ENCODE data around the gene FAS. TPM values are rescaled to one million over a fixed set of nuclear protein-coding genes. Genes with fewer than 3 reads are reported as not detected.

FAS gene
- total and polyA plus RNA-seq, 2 donors (not counting 1 experiment from before 2014, with no cell fraction given) = 11.5 to 12.4 TPM

DNA sequence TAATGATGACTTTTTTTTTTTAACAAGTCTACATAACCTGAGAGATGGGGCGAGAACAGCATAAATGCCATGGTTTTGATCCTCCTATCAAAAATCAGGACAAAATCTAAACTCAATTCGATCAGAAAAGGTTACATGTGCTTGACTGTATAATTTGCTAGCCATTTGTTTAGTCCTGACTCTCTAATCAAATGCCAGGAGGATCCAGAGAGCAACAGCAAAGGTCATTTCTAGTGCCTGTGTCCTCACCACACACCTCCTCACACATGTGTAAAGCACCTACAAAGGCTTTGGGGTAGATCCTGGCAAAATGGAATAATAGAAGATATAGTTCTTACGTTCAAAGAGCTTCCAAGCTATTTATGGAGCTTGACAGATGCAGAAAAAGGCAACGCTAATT is 11.0 kb upstream of the FAS start:
- no peaks in the 10 kb centered on the region for H3K27me3 ChIP-seq (replicated peaks in 1 of 4; ENCODE audit: control extremely low read depth in 1 of 4, control insufficient read depth in 3 of 4, insufficient read depth in 4 of 4, low read length in 3 of 4)
- H3K9me3 ChIP-seq (ENCODE audit: control extremely low read depth in 1 of 3, control insufficient read depth in 2 of 3, insufficient read depth in 1 of 3, low read length in 2 of 3) = no peaks in the 10 kb centered on the region
- peaks cover 7% of the 10 kb centered on the region in 2 donors for H3K4me1 ChIP-seq (ENCODE audit: control insufficient read depth in 2 of 2, insufficient read depth in 2 of 2, low read length in 2 of 2)
- H3K79me2 ChIP-seq (ENCODE audit: control insufficient read depth, insufficient read depth, low read length) = no peaks in the 10 kb centered on the region
- H3K27ac ChIP-seq (ENCODE audit: low read length in 2 of 2) = no peak overlapping the region
- WGBS (ENCODE audit: insufficient coverage) = no CpG with 5 or more reads among the region's 4 CpGs
- POLR2A ChIA-PET = no interaction called here
- CTCF ChIA-PET = interaction anchor here (1.6 to 2.6 kb wide), 2 partner anchors 11 to 45 kb away, joined by 5 to 6 read pairs; partner anchors contain the start of gene FAS
- no peaks in the 10 kb centered on the region for H4K20me1 ChIP-seq (ENCODE audit: control insufficient read depth, insufficient read depth, low read length, poor library complexity, severe bottlenecking)
- H3K36me3 ChIP-seq (replicated peaks in 1 of 2; ENCODE audit: control extremely low read depth in 1 of 2, control insufficient read depth in 1 of 2, extremely low read depth in 1 of 2, insufficient read depth in 2 of 2, low read length in 1 of 2) = no peaks in the 10 kb centered on the region
- H3K4me2 ChIP-seq (replicated peaks; ENCODE audit: low read depth, low read length, poor library complexity, severe bottlenecking) = no peak overlapping the region
- Mint-ChIP-seq H3K4me1 (peaks cover 12% of the 10 kb centered on the region), H3K9me3 (ENCODE audit: insufficient read depth) (no peaks in the 10 kb centered on the region), H3K27ac (no peak overlapping the region), H3K4me3 (no peak overlapping the region), H3K27me3 (no peaks in the 10 kb centered on the region)
- intact Hi-C loops (cut with micrococcal nuclease) = no loop called here
- no peak for TF ChIP-seq EZH2 (IDR thresholded peaks at IDR 0.05; ENCODE audit: borderline replicate concordance, insufficient read depth, low read depth, low read length, poor library complexity, severe bottlenecking)
- TF ChIP-seq, protein P1, sequence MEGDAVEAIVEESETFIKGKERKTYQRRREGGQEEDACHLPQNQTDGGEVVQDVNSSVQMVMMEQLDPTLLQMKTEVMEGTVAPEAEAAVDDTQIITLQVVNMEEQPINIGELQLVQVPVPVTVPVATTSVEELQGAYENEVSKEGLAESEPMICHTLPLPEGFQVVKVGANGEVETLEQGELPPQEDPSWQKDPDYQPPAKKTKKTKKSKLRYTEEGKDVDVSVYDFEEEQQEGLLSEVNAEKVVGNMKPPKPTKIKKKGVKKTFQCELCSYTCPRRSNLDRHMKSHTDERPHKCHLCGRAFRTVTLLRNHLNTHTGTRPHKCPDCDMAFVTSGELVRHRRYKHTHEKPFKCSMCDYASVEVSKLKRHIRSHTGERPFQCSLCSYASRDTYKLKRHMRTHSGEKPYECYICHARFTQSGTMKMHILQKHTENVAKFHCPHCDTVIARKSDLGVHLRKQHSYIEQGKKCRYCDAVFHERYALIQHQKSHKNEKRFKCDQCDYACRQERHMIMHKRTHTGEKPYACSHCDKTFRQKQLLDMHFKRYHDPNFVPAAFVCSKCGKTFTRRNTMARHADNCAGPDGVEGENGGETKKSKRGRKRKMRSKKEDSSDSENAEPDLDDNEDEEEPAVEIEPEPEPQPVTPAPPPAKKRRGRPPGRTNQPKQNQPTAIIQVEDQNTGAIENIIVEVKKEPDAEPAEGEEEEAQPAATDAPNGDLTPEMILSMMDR (IDR thresholded peaks at IDR 0.05) = no peak
- no peak for ATAC-seq (ENCODE audit: low read depth)
- no peak for DNase-seq
- no peak overlapping the region for H2AFZ ChIP-seq (ENCODE audit: insufficient read depth, low read depth, low read length, poor library complexity, severe bottlenecking)
- no peak overlapping the region for H3K4me3 ChIP-seq (ENCODE audit: control extremely low read depth in 1 of 5, extremely low read depth in 1 of 5, insufficient read depth in 1 of 5, low read depth in 2 of 5, low read length in 4 of 5)
- no peak overlapping the region for H3K9ac ChIP-seq (ENCODE audit: low read length)

DNA sequence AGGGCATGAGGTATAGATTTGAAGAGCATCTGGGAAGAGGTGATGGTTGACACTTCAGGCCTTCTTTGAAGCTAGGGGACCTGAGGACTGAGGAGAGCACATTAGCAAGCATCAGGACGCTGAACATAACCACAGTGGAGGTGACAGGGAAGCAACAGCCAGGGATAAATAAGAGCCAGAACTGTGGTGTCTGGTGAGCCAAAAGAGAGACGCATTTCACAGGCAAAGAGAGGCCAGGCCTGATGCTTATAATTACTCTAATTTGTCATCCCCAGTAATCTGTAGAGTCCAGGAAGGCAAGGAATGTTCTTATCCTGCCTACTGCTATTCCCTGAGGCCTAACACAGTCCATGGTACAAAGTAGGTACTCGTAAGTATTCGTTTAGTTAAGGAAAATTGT is 10.4 kb upstream of the FAS start:
- DNase-seq = no peak
- H3K27ac ChIP-seq (ENCODE audit: low read length in 2 of 2) = no peak overlapping the region
- H3K4me3 Mint-ChIP-seq = no peak overlapping the region
- ChIA-PET CTCF (interaction anchor here (1.6 to 2.6 kb wide), 2 partner anchors 10 to 46 kb away, joined by 5 to 6 read pairs; partner anchors contain the start of gene FAS), POLR2A (no interaction called here)
- peaks cover 6% of the 10 kb centered on the region for H3K4me1 Mint-ChIP-seq
- no peaks in the 10 kb centered on the region for H3K27me3 ChIP-seq (replicated peaks in 1 of 4; ENCODE audit: control extremely low read depth in 1 of 4, control insufficient read depth in 3 of 4, insufficient read depth in 4 of 4, low read length in 3 of 4)
- no peaks in the 10 kb centered on the region for H3K9me3 Mint-ChIP-seq (ENCODE audit: insufficient read depth)
- H3K27ac Mint-ChIP-seq = no peak overlapping the region
- H3K9me3 ChIP-seq (ENCODE audit: control extremely low read depth in 1 of 3, control insufficient read depth in 2 of 3, insufficient read depth in 1 of 3, low read length in 2 of 3) = no peaks in the 10 kb centered on the region
- peaks cover 3 to 4% of the 10 kb centered on the region in 2 donors for H3K4me1 ChIP-seq (ENCODE audit: control insufficient read depth in 2 of 2, insufficient read depth in 2 of 2, low read length in 2 of 2)
- no peak for ATAC-seq (ENCODE audit: low read depth)
- H3K9ac ChIP-seq (ENCODE audit: low read length) = no peak overlapping the region
- H4K20me1 ChIP-seq (ENCODE audit: control insufficient read depth, insufficient read depth, low read length, poor library complexity, severe bottlenecking) = no peaks in the 10 kb centered on the region
- no peaks in the 10 kb centered on the region for H3K36me3 ChIP-seq (replicated peaks in 1 of 2; ENCODE audit: control extremely low read depth in 1 of 2, control insufficient read depth in 1 of 2, extremely low read depth in 1 of 2, insufficient read depth in 2 of 2, low read length in 1 of 2)
- intact Hi-C loops (cut with micrococcal nuclease) = no loop called here
- H2AFZ ChIP-seq (ENCODE audit: insufficient read depth, low read depth, low read length, poor library complexity, severe bottlenecking) = no peak overlapping the region
- H3K4me2 ChIP-seq (replicated peaks; ENCODE audit: low read depth, low read length, poor library complexity, severe bottlenecking) = no peak overlapping the region
- 100% methylated on average over 4 of the region's 4 CpGs for WGBS (ENCODE audit: insufficient coverage)
- H3K79me2 ChIP-seq (ENCODE audit: control insufficient read depth, insufficient read depth, low read length) = no peaks in the 10 kb centered on the region
- TF ChIP-seq, protein P1 (IDR thresholded peaks at IDR 0.05) = no peak
- TF ChIP-seq EZH2 (IDR thresholded peaks at IDR 0.05; ENCODE audit: borderline replicate concordance, insufficient read depth, low read depth, low read length, poor library complexity, severe bottlenecking) = no peak
- H3K4me3 ChIP-seq (ENCODE audit: control extremely low read depth in 1 of 5, extremely low read depth in 1 of 5, insufficient read depth in 1 of 5, low read depth in 2 of 5, low read length in 4 of 5) = no peak overlapping the region
- no peaks in the 10 kb centered on the region for H3K27me3 Mint-ChIP-seq

Measured in B cell (primary cell).